Smooth muscle cell (in vitro differentiated cells): ENCODE data around the gene MVD. TPM values are rescaled to one million over a fixed set of nuclear protein-coding genes. Genes with fewer than 3 reads are reported as not detected.
A peak's percentile ranks its signal among the peaks of the same experiment; 100 is the strongest.

Source experiments
- DNase-seq: peaks from one replicate; lab custom pipeline; 2025; ENCODE audit not compliant: unreplicated experiment; lab: John Stamatoyannopoulos, UW
- H2AFZ ChIP-seq: fragments of 200-600 bp; sonication (generic); 2 replicates; pipeline ENCODE4 v1.6.0; 2016; ENCODE audit warnings: antibody characterized with exemption, low read depth, mild to moderate bottlenecking
- H3F3A ChIP-seq: fragments of 200-600 bp; sonication (generic); 2 replicates; pipeline ENCODE4 v1.6.0; 2017; ENCODE audit warnings: antibody characterized with exemption, low read depth
- H3K27ac ChIP-seq: fragments of 200-600 bp; sonication (generic); 2 replicates; pipeline ENCODE4 v1.5.1; 2016; ENCODE audit warnings: low read depth, mild to moderate bottlenecking
- H3K27me3 ChIP-seq: fragments of 200-600 bp; sonication (generic); 2 replicates; pipeline ENCODE4 v1.6.1; 2016; ENCODE audit warnings: low read depth, mild to moderate bottlenecking
- H3K36me3 ChIP-seq: fragments of 200-600 bp; sonication (generic); 2 replicates; pipeline ENCODE4 v1.5.1; 2016; ENCODE audit warnings: low read depth
- H3K4me1 ChIP-seq: fragments of 200-600 bp; sonication (generic); 2 replicates; pipeline ENCODE4 v1.5.1; 2016; ENCODE audit warnings: low read depth
- H3K4me2 ChIP-seq: fragments of 200-600 bp; sonication (generic); 2 replicates; pipeline ENCODE4 v1.6.0; 2016; ENCODE audit warnings: mild to moderate bottlenecking
- H3K4me3 ChIP-seq: fragments of 200-600 bp; sonication (generic); 2 replicates; pipeline ENCODE4 v1.5.1; 2016; ENCODE audit warnings: mild to moderate bottlenecking
- H3K79me2 ChIP-seq: fragments of 200-600 bp; sonication (generic); 2 replicates; pipeline ENCODE4 v1.6.0; 2016; ENCODE audit warnings: low read depth, mild to moderate bottlenecking
- H3K9ac ChIP-seq: fragments of 200-600 bp; sonication (generic); 2 replicates; pipeline ENCODE4 v1.6.0; 2016; ENCODE audit warnings: low read depth
- H3K9me3 ChIP-seq: fragments of 200-600 bp; sonication (generic); replicated peaks from 2 replicates; pipeline ENCODE4 v1.5.1; 2016; ENCODE audit warnings: low read depth
- H4K20me1 ChIP-seq: fragments of 200-600 bp; sonication (generic); 2 replicates; pipeline ENCODE4 v1.6.0; 2016; ENCODE audit warnings: low read depth
- WGBS: methylation state at CpG from one replicate; pipeline ENCODE4 v1.1.7; 2016; ENCODE audit warnings: low lambda C conversion rate; 5-methylcytosine and 5-hydroxymethylcytosine counted together
- polyA plus RNA-seq: library from polyadenylated mRNA; unstranded; fragments of >200 nt; fragmentation: Nextera tagmentation; extraction: Ambion mirVana; gene quantifications from 2 replicates; pipeline ENCODE4 v1.2.1, GENCODE V29; 2016
- total RNA-seq: library from RNA; depleted of rRNA; stranded (reverse); fragments of >200 nt; gene quantifications from 2 replicates; pipeline ENCODE4 v1.2.3, GENCODE V29; 2014
- TF ChIP-seq, protein P1 (sequence below): fragments of 200-600 bp; sonication (generic); IDR thresholded peaks from 2 replicates; pipeline ENCODE4 v1.5.1; 2017; ENCODE audit warnings: borderline replicate concordance, mild to moderate bottlenecking, antibody characterized with exemption; ENCODE audit not compliant: insufficient read depth, poor library complexity, severe bottlenecking

MVD gene
- total and polyA plus RNA-seq, 2 experiments from 2014 or later: 46.1 to 113 TPM

DNA sequence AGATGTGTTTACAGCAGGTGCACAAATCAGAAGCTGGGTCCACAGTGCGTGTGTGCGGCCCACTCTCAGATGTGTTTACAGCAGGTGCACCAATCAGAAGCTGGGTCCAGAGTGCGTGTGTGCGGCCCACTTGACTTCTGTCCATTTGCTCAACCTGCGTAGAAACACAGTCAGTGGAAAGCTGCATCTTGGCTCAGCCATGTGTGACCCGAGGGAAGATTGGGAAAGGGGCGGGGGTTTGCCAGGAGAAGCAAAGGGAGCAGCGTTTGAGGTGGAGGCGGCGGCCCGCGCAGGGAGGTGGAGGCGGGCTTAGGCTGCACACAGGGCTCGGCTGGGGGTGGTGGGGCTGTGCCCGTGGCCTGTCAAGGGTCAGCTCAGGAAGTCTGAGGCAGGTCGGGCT, 47.7 kb upstream of the MVD start:
- H3K27ac ChIP-seq: no peak overlapping the region
- peaks cover 19% of the 10 kb centered on the region for H3K79me2 ChIP-seq
- TF ChIP-seq, protein P1, sequence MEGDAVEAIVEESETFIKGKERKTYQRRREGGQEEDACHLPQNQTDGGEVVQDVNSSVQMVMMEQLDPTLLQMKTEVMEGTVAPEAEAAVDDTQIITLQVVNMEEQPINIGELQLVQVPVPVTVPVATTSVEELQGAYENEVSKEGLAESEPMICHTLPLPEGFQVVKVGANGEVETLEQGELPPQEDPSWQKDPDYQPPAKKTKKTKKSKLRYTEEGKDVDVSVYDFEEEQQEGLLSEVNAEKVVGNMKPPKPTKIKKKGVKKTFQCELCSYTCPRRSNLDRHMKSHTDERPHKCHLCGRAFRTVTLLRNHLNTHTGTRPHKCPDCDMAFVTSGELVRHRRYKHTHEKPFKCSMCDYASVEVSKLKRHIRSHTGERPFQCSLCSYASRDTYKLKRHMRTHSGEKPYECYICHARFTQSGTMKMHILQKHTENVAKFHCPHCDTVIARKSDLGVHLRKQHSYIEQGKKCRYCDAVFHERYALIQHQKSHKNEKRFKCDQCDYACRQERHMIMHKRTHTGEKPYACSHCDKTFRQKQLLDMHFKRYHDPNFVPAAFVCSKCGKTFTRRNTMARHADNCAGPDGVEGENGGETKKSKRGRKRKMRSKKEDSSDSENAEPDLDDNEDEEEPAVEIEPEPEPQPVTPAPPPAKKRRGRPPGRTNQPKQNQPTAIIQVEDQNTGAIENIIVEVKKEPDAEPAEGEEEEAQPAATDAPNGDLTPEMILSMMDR: no peak
- no peaks in the 10 kb centered on the region for H3K9me3 ChIP-seq
- no peak overlapping the region for H2AFZ ChIP-seq
- DNase-seq: no peak
- H3K27me3 ChIP-seq: no peaks in the 10 kb centered on the region
- WGBS: 89% methylated on average over 16 of the region's 16 CpGs
- no peak overlapping the region for H3K4me2 ChIP-seq
- H3K4me3 ChIP-seq: no peak overlapping the region
- peaks cover 7% of the 10 kb centered on the region for H3K4me1 ChIP-seq
- no peaks in the 10 kb centered on the region for H3K36me3 ChIP-seq
- no peaks in the 10 kb centered on the region for H3F3A ChIP-seq
- H3K9ac ChIP-seq: no peak overlapping the region
- H4K20me1 ChIP-seq: peaks cover 21% of the 10 kb centered on the region

DNA sequence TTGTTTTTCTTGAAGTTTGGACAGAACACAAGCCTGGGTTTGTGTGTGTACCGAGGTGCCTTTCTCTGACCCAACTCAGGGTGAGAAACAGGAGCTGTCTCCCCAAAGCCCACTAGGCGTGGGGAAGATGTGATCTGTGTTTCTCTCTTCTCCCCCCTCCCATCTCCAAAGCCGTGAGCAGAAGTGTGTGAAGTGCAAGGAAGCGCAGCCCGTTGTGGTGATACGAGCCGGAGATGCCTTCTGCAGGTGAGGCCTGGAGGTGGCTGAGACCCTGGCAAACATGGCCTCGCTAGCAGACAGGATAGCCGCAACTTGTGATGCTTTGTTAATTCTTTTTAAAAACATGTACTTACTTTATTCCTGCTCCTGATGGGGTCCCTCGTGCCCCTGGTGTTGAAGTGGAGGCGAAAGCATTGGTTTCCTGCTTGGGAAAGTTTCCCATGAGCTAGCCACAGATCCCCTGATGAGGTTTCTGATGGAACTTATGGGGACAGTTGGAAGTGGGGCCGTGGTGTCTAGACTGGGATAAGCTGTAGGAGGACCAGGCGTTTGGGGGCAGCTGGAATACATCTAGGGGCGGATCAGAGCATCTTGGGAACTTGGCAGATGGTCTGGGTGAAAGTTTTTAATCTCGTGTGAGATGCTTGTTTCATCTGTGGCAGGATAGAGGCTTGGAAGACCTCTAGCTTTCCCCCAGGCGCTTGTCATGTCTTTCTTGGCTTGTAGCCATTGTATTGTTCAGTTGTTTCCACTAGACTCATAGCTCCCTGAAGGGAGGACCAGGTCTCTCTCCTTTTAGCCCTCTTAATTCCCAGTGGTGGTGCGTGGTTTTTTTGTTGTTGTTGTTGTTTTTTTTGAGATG, 44.3 kb upstream of the MVD start:
- WGBS: 62% methylated on average over 17 of the region's 17 CpGs

DNA sequence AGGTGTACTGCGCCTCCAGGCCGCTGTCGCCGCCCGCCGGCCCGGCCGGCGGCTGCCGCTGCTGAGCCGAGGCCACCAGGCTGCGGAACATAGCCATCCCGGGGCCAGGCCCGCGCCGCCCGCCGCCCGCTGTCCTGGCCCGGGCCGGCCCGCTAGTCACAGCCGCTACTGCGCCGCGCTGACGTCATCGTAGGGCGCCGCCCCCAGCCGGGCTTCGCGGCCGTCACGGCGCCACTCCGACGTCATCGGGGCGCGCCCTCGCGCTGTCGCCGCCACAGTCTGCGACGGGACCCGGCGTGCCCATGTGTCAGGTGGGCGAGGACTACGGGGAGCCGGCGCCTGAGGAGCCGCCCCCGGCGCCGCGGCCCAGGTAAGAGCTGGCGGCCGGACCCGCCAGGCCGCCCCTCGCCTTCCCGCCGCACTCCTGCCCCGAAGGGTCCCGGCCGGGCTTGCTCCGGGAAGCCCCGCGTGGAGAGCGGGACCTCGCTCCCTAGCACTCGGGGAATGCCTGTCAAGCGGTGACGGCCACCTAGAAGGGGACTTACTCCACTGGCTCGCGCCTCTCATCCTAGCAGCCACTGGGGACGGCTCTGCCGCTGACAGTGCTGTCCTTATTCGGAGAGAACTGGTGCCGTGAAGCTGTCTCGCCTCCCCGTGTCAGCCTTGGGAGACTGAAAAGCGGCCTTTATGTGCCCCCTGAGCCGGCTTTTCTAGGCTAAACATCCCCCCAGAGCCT, 43.5 kb upstream of the MVD start, which contains the start of the genes CTU2 and RNF166:
Gene CTU2 (plus strand): TSS at position 275 of the 736 bp plus-strand sequence. CDS start 28 bp downstream, at position 303.
Gene RNF166 (minus strand): TSS at position 180 of the 736 bp plus-strand sequence. CDS start 83 bp downstream, at position 97.
- H3K4me3 ChIP-seq: peak within 1 kb of the TSS; percentile 100
- DNase-seq: peak; percentile 74
- TF ChIP-seq, protein P1: no peak
- H3K4me1 ChIP-seq: peaks cover 7% of the 10 kb centered on the region
- no peaks in the 10 kb centered on the region for H3K36me3 ChIP-seq
- H3K4me2 ChIP-seq: peak within 1 kb of the TSS; percentile 100
- H2AFZ ChIP-seq: peak within 1 kb of the TSS; percentile 92
- no peaks in the 10 kb centered on the region for H3K9me3 ChIP-seq
- peak within 1 kb of the TSS; percentile 68 for H3K27ac ChIP-seq
- H3K79me2 ChIP-seq: peaks cover 30% of the 10 kb centered on the region
- H3K9ac ChIP-seq: peak within 1 kb of the TSS; percentile 96
- no peaks in the 10 kb centered on the region for H3K27me3 ChIP-seq
- H4K20me1 ChIP-seq: no peaks in the 10 kb centered on the region
- no peaks in the 10 kb centered on the region for H3F3A ChIP-seq
- WGBS: 1% methylated on average over 67 of the region's 86 CpGs

More for the DNA sequence above, 44.3 kb upstream of the MVD start:
- TF ChIP-seq, protein P1: no peak
- Histone ChIP-seq H3K9me3 (no peaks in the 10 kb centered on the region), H3F3A (no peaks in the 10 kb centered on the region), H3K4me3 (peak overlapping the region; percentile 100), H2AFZ (no peak overlapping the region), H3K27me3 (no peaks in the 10 kb centered on the region), H3K4me2 (peak overlapping the region; percentile 100), H3K79me2 (peaks cover 30% of the 10 kb centered on the region), H4K20me1 (peaks cover 2% of the 10 kb centered on the region), H3K4me1 (peaks cover 7% of the 10 kb centered on the region), H3K36me3 (no peaks in the 10 kb centered on the region), H3K9ac (peak overlapping the region; percentile 96), H3K27ac (peak overlapping the region; percentile 68)
- DNase-seq: no peak
